T-helper 17 cell (primary cell): ENCODE results near the gene STK24. TPM values are rescaled to one million over a fixed set of nuclear protein-coding genes. Genes with fewer than 3 reads are reported as not detected.

Source experiments
- ATAC-seq: fragments of 150-1000 bp; cut with Tn5 transposase; 2 replicates; pipeline ENCODE4 v1.10.0; 2021; ENCODE audit warnings: mild to moderate bottlenecking, moderate library complexity
- DNase-seq, 3 donors: peaks; one replicate each; pipeline versions ENCODE4 v3.0.0 to v3.0.0-alpha.2; 2020 to 2021
- H3K9me3 ChIP-seq: one replicate; pipeline ENCODE4 v1.7.0; 2013; ENCODE audit warnings: low read length, mild to moderate bottlenecking; ENCODE audit not compliant: control insufficient read depth, poor library complexity, severe bottlenecking
- H3K27ac Mint-ChIP-seq: one replicate; pipeline ENCODE4 v1.8.0; 2022; ENCODE audit warnings: mild to moderate bottlenecking, moderate library complexity, mixed read lengths
- H3K27me3 Mint-ChIP-seq: one replicate; pipeline ENCODE4 v1.8.0; 2022; ENCODE audit warnings: mixed read lengths
- H3K36me3 Mint-ChIP-seq: one replicate; pipeline ENCODE4 v1.8.0; 2022; ENCODE audit warnings: low read depth, mixed read lengths
- H3K4me1 Mint-ChIP-seq: one replicate; pipeline ENCODE4 v1.8.0; 2022; ENCODE audit warnings: mild to moderate bottlenecking, mixed read lengths
- H3K4me3 Mint-ChIP-seq: one replicate; pipeline ENCODE4 v1.8.0; 2022; ENCODE audit warnings: mild to moderate bottlenecking, moderate library complexity, mixed read lengths
- total RNA-seq, 4 donors: library from RNA in 2 of 4; stranded (reverse) in 2 of 4; gene quantifications; one replicate each; pipeline ENCODE4 v1.2.3 and lab custom pipeline; 2022 to 2026

Gene STK24
- total RNA-seq, 2 donors from 2014 or later: 134 to 163 TPM

DNA sequence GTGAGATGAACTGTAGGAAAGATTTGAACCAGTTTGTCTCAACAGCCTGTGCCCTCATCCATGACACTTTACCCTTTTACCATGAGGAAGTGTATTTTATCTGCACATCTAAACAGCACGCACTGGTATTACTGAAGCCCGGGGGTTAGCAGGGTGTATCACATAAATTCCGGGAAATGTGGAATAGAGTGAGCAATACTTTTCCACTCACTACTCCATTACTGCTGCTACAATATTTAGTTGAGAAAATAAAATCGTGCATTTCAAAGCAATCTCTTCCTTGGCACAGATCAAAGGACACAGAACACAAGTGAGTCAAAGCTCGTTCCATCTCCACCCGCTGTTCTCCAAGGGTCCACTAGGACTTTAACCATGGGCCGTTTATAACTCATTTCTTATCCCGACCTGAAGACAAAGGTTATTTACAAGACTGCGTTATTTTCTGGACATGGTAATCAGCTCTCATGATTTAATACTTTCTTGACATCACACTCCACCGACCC lies 35.2 kb downstream of the STK24 start:
- H3K4me3 Mint-ChIP-seq: peak overlapping the region; percentile 90
- H3K36me3 Mint-ChIP-seq: peaks cover 5% of the 10 kb centered on the region

GRCh38 chr13:98541191-98541590 lies 35.7 kb downstream of the STK24 start:
- ATAC-seq (no peak), DNase-seq (no peak)
- no peak overlapping the region for H3K4me3 Mint-ChIP-seq
- peaks cover 80% of the 10 kb centered on the region for H3K4me1 Mint-ChIP-seq
- H3K27me3 Mint-ChIP-seq: no peaks in the 10 kb centered on the region
- H3K9me3 ChIP-seq: no peaks in the 10 kb centered on the region
- peaks cover 7% of the 10 kb centered on the region for H3K36me3 Mint-ChIP-seq
- H3K27ac Mint-ChIP-seq: peak overlapping the region; percentile 96

More for the DNA sequence above, 35.2 kb downstream of the STK24 start:
- Mint-ChIP-seq H3K27ac (peak overlapping the region; percentile 96), H3K27me3 (no peaks in the 10 kb centered on the region), H3K4me1 (peaks cover 80% of the 10 kb centered on the region)
- ATAC-seq (no peak), DNase-seq (no peak)
- no peaks in the 10 kb centered on the region for H3K9me3 ChIP-seq

DNA sequence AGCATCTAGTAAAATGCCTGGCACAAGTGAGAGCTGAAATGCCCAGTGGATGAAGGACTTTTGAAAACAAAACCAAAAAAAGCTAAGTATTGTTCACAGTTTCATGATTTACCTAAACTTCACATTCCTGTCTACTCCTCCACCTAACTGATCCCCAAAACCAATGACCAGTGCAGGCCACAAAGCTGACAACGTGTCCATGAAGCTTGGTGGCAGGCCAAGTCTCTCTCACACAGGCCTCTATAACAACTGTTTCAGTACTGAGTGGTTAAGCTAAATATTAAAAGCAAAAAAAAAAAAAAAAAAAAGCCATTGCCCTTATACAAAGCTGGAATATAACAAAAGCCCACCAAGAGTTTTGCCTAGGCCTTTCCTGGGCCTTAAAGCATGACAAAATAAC lies 36.4 kb downstream of the STK24 start:
- peak overlapping the region; percentile 96 for H3K27ac Mint-ChIP-seq
- DNase-seq: no peak
- no peak overlapping the region for H3K4me3 Mint-ChIP-seq
- H3K36me3 Mint-ChIP-seq: peaks cover 7% of the 10 kb centered on the region
- H3K9me3 ChIP-seq: no peaks in the 10 kb centered on the region
- ATAC-seq: no peak
- peaks cover 79% of the 10 kb centered on the region for H3K4me1 Mint-ChIP-seq
- H3K27me3 Mint-ChIP-seq: no peaks in the 10 kb centered on the region

- H3K36me3 Mint-ChIP-seq: peaks cover 7% of the 10 kb centered on the region
- H3K9me3 ChIP-seq: no peaks in the 10 kb centered on the region
- peak overlapping the region; percentile 98 for H3K27ac Mint-ChIP-seq
- no peak overlapping the region for H3K4me3 Mint-ChIP-seq
- peaks cover 81% of the 10 kb centered on the region for H3K4me1 Mint-ChIP-seq
- H3K27me3 Mint-ChIP-seq: no peaks in the 10 kb centered on the region
- ATAC-seq: no peak
- no peak for DNase-seq
Observed at GRCh38 chr13:98539666-98540065, 37.2 kb downstream of the STK24 start.

- peak overlapping the region; percentile 75 for H3K4me3 Mint-ChIP-seq
- peak overlapping the region; percentile 98 for H3K27ac Mint-ChIP-seq
- no peak for ATAC-seq
- no peak for DNase-seq
- peaks cover 7% of the 10 kb centered on the region for H3K36me3 Mint-ChIP-seq
- no peaks in the 10 kb centered on the region for H3K27me3 Mint-ChIP-seq
- peaks cover 80% of the 10 kb centered on the region for H3K4me1 Mint-ChIP-seq
- H3K9me3 ChIP-seq: no peaks in the 10 kb centered on the region
Observed at GRCh38 chr13:98538876-98539275, 38.0 kb downstream of the STK24 start.

DNA sequence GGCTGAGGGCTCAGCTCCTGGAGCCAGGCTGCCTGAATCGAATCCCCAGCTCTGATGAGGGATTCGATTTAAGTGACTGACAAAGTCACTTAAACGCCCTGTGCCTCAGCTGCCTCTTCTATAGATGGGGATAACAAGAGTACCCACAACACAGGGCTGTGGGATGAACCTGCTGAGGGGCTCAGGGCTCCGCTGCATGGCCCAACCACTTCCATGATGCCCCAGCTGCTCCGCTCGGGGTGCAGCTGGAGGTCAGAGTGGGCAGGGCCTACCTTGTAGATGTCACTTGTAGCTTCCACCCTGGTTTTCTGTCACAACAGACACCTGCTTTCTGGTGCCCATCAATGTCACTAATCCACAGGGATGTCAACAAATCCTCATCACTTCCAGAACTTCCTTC lies 39.2 kb downstream of the STK24 start:
- ATAC-seq (no peak), DNase-seq (no peak)
- no peaks in the 10 kb centered on the region for H3K27me3 Mint-ChIP-seq
- peaks cover 78% of the 10 kb centered on the region for H3K4me1 Mint-ChIP-seq
- peak overlapping the region; percentile 98 for H3K27ac Mint-ChIP-seq
- no peaks in the 10 kb centered on the region for H3K9me3 ChIP-seq
- H3K36me3 Mint-ChIP-seq: peaks cover 7% of the 10 kb centered on the region
- no peak overlapping the region for H3K4me3 Mint-ChIP-seq

- no peaks in the 10 kb centered on the region for H3K9me3 ChIP-seq
- Mint-ChIP-seq H3K36me3 (peaks cover 7% of the 10 kb centered on the region), H3K27me3 (no peaks in the 10 kb centered on the region), H3K4me1 (peaks cover 78% of the 10 kb centered on the region), H3K4me3 (peak overlapping the region; percentile 41), H3K27ac (peak overlapping the region; percentile 98)
- DNase-seq: no peak
- no peak for ATAC-seq
Observed at GRCh38 chr13:98537306-98537705, 39.6 kb downstream of the STK24 start.

DNA sequence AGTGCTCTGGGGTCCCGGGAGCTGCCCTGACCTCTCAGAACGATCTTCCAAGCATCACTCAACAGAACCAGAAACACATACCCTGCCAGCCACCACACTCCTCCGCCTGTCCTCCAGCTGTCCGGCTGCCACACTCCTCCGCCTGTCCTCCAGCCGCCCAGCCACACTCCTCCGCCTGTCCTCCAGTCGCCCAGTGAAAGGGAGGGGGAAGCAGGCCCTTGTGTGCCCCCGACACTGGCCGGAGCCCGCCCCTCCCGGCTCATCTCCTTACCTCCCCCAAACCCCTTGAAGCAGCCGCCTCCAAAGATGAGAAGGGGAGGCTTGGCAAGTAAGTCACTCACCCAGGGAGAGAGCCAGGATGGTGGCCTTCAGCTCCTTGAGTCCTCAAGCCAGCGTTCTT lies 40.2 kb downstream of the STK24 start:
- Mint-ChIP-seq H3K27me3 (no peaks in the 10 kb centered on the region), H3K4me1 (peaks cover 78% of the 10 kb centered on the region), H3K36me3 (peaks cover 7% of the 10 kb centered on the region), H3K27ac (peak overlapping the region; percentile 98), H3K4me3 (peak overlapping the region; percentile 69)
- no peaks in the 10 kb centered on the region for H3K9me3 ChIP-seq
- DNase-seq (no peak), ATAC-seq (no peak)

- H3K27ac Mint-ChIP-seq: peak overlapping the region; percentile 98
- peaks cover 7% of the 10 kb centered on the region for H3K36me3 Mint-ChIP-seq
- ATAC-seq: peak; percentile 53
- no peaks in the 10 kb centered on the region for H3K9me3 ChIP-seq
- peak overlapping the region; percentile 74 for H3K4me3 Mint-ChIP-seq
- DNase-seq: no peak
- H3K4me1 Mint-ChIP-seq: peaks cover 79% of the 10 kb centered on the region
- H3K27me3 Mint-ChIP-seq: no peaks in the 10 kb centered on the region
Observed at GRCh38 chr13:98535501-98536354, 41.2 kb downstream of the STK24 start.

- peak overlapping the region; percentile 45 for H3K4me3 Mint-ChIP-seq
Observed at GRCh38 chr13:98534821-98535220, 42.1 kb downstream of the STK24 start.

GRCh38 chr13:98533912-98534311 lies 43.0 kb downstream of the STK24 start:
- no peak for DNase-seq
- peak; percentile 45 for ATAC-seq
- peak overlapping the region; percentile 98 for H3K27ac Mint-ChIP-seq
- H3K36me3 Mint-ChIP-seq: peaks cover 7% of the 10 kb centered on the region
- peaks cover 80% of the 10 kb centered on the region for H3K4me1 Mint-ChIP-seq
- no peaks in the 10 kb centered on the region for H3K27me3 Mint-ChIP-seq
- no peaks in the 10 kb centered on the region for H3K9me3 ChIP-seq
- H3K4me3 Mint-ChIP-seq: peak overlapping the region; percentile 64

More at GRCh38 chr13:98534821-98535220, 42.1 kb downstream of the STK24 start:
- H3K4me1 Mint-ChIP-seq: peaks cover 80% of the 10 kb centered on the region
- no peaks in the 10 kb centered on the region for H3K27me3 Mint-ChIP-seq
- peak overlapping the region; percentile 98 for H3K27ac Mint-ChIP-seq
- DNase-seq (no peak), ATAC-seq (no peak)
- peaks cover 7% of the 10 kb centered on the region for H3K36me3 Mint-ChIP-seq
- H3K9me3 ChIP-seq: no peaks in the 10 kb centered on the region

- H3K27me3 Mint-ChIP-seq: no peaks in the 10 kb centered on the region
- H3K9me3 ChIP-seq: no peaks in the 10 kb centered on the region
- peaks cover 2% of the 10 kb centered on the region for H3K36me3 Mint-ChIP-seq
- DNase-seq: no peak
- H3K4me3 Mint-ChIP-seq: no peak overlapping the region
- no peak for ATAC-seq
- H3K27ac Mint-ChIP-seq: peak overlapping the region; percentile 98
- peaks cover 83% of the 10 kb centered on the region for H3K4me1 Mint-ChIP-seq
Observed at GRCh38 chr13:98532254-98532653, 44.7 kb downstream of the STK24 start.

GRCh38 chr13:98530217-98530616 lies 46.7 kb downstream of the STK24 start:
- DNase-seq (no peak), ATAC-seq (no peak)
- Mint-ChIP-seq H3K27ac (peak overlapping the region; percentile 98), H3K27me3 (no peaks in the 10 kb centered on the region), H3K4me1 (peaks cover 83% of the 10 kb centered on the region), H3K36me3 (no peaks in the 10 kb centered on the region), H3K4me3 (peak overlapping the region; percentile 72)
- H3K9me3 ChIP-seq: no peaks in the 10 kb centered on the region

- peak overlapping the region; percentile 72 for H3K4me3 Mint-ChIP-seq
- no peak for ATAC-seq
Observed at GRCh38 chr13:98529171-98529570, 47.7 kb downstream of the STK24 start.

More at GRCh38 chr13:98529171-98529570, 47.7 kb downstream of the STK24 start:
- no peak for DNase-seq
- Mint-ChIP-seq H3K4me1 (peaks cover 82% of the 10 kb centered on the region), H3K36me3 (no peaks in the 10 kb centered on the region), H3K27ac (peak overlapping the region; percentile 98), H3K27me3 (no peaks in the 10 kb centered on the region)
- no peaks in the 10 kb centered on the region for H3K9me3 ChIP-seq
